Measurements from ENCODE around the gene ARHGAP25. TPM values are rescaled to one million over a fixed set of nuclear protein-coding genes. Genes with fewer than 3 reads are reported as not detected.

Gene ARHGAP25
- total RNA-seq, 1 experiment from 2014 or later, result 0.27 TPM

GRCh38 chr2:68706637-68707036, 28.0 kb upstream of the ARHGAP25 start (continued):
- TF ChIP-seq YY1 (IDR thresholded peaks at IDR 0.05; ENCODE audit: extremely low read depth, insufficient replicate concordance, low read depth, low read length), result no peak
- no peak for TF ChIP-seq CBX3 (IDR thresholded peaks at IDR 0.05; ENCODE audit: low read depth)
- TF ChIP-seq POLR2A (IDR thresholded peaks at IDR 0.05; ENCODE audit: borderline replicate concordance, extremely low read depth, insufficient read depth, insufficient read length), result no peak
- no peak for TF ChIP-seq TCF7L2 (IDR thresholded peaks at IDR 0.05; ENCODE audit: borderline replicate concordance, extremely low read depth, insufficient read depth, insufficient read length)
- no peak for TF ChIP-seq SRF (IDR thresholded peaks at IDR 0.05; ENCODE audit: low read depth)

GRCh38 chr2:68708629-68709028, 26.0 kb upstream of the ARHGAP25 start:
- Histone ChIP-seq H3K9me2 (ENCODE audit: insufficient read depth) (no peaks in the 10 kb centered on the region), H3K4me1 (ENCODE audit: control insufficient read depth in 1 of 2, insufficient read depth in 2 of 2, low read length in 2 of 2) (no peaks in the 10 kb centered on the region), H2AFZ (ENCODE audit: low read depth, low read length, poor library complexity, severe bottlenecking) (no peak overlapping the region), H3K79me2 (ENCODE audit: insufficient read depth, low read length) (no peaks in the 10 kb centered on the region), H3K4me3 (replicated peaks in 1 of 2; ENCODE audit: low read depth in 1 of 2, low read length in 2 of 2) (no peak overlapping the region), H3K4me2 (ENCODE audit: low read length) (no peak overlapping the region), H3K9ac (ENCODE audit: low read length) (no peak overlapping the region), H3K27me3 (ENCODE audit: insufficient read depth, low read length) (no peaks in the 10 kb centered on the region), H3K9me3 (ENCODE audit: control insufficient read depth in 1 of 2, insufficient read depth in 1 of 2, low read depth in 1 of 2, low read length in 2 of 2) (no peaks in the 10 kb centered on the region), H4K20me1 (ENCODE audit: insufficient read depth) (no peaks in the 10 kb centered on the region), H3K36me3 (ENCODE audit: control insufficient read depth in 1 of 2, insufficient read depth in 2 of 2, low read length in 2 of 2) (no peaks in the 10 kb centered on the region), H3K27ac (ENCODE audit: low read depth, low read length) (no peak overlapping the region)
- no peak for DNase-seq (ENCODE audit: low read depth, low spot score)
- no TSS peak for BruUV-seq (replicated peaks)
- RAD21 ChIA-PET (ENCODE audit: low non-redundant PET in 1 of 2, low total read pairs in 2 of 2, uncharacterized antibody in 2 of 2, unreplicated experiment in 2 of 2), result interaction anchor here (0.9 to 1.3 kb wide), 2 partner anchors 43 to 221 kb away, joined by 3 to 4 read pairs; no protein-coding TSS in a partner anchor
- POLR2A ChIA-PET, result interaction anchor here (1.1 kb wide), 2 partner anchors 9 to 217 kb away, joined by 4 read pairs; no protein-coding TSS in a partner anchor
- CTCF ChIA-PET, result interaction anchor here (0.8 to 4.6 kb wide), 18 partner anchors 8 to 247 kb away, joined by 3 to 81 read pairs (median 12); partner anchors contain the start of genes APLF and FBXO48
- intact Hi-C loops (cut with micrococcal nuclease), result loop anchor here (1.0 to 2.0 kb wide), 2 partner anchors 128 to 217 kb away; no protein-coding TSS in a partner anchor
- TF ChIP-seq POLR2A (IDR thresholded peaks at IDR 0.05; ENCODE audit: borderline replicate concordance, extremely low read depth, insufficient read depth, insufficient read length) (no peak), TCF7L2 (IDR thresholded peaks at IDR 0.05; ENCODE audit: borderline replicate concordance, extremely low read depth, insufficient read depth, insufficient read length) (no peak), JUND (IDR thresholded peaks at IDR 0.05) (no peak), ATF3 (IDR thresholded peaks at IDR 0.05) (no peak), CEBPB (IDR thresholded peaks at IDR 0.05; ENCODE audit: low read depth) (no peak), SIN3A (IDR thresholded peaks at IDR 0.05; ENCODE audit: low read depth) (no peak), ZFX (IDR thresholded peaks at IDR 0.05) (no peak), ELF1 (IDR thresholded peaks at IDR 0.05; ENCODE audit: borderline replicate concordance, low read depth) (no peak), EZH2 (IDR thresholded peaks at IDR 0.05) (no peak), SP1 (IDR thresholded peaks at IDR 0.05; ENCODE audit: low read depth) (no peak)
- ATAC-seq, result no peak
